HT1080 (cell line): ENCODE data around the gene TTC4. TPM values are rescaled to one million over a fixed set of nuclear protein-coding genes. Genes with fewer than 3 reads are reported as not detected.

Experiments used
- DNase-seq: peaks from one replicate; pipeline ENCODE4 v3.0.0-alpha.2; 2015; ENCODE audit warnings: low read depth
- total RNA-seq: library from RNA; depleted of rRNA; stranded (reverse); fragments of >200 nt; shearing (Covaris generic); gene quantifications from 2 replicates; pipeline ENCODE4 v1.2.3, GENCODE V29; 2014; rRNA removed

Gene TTC4
- total RNA-seq, 1 experiment from 2014 or later = 37.9 TPM

DNA sequence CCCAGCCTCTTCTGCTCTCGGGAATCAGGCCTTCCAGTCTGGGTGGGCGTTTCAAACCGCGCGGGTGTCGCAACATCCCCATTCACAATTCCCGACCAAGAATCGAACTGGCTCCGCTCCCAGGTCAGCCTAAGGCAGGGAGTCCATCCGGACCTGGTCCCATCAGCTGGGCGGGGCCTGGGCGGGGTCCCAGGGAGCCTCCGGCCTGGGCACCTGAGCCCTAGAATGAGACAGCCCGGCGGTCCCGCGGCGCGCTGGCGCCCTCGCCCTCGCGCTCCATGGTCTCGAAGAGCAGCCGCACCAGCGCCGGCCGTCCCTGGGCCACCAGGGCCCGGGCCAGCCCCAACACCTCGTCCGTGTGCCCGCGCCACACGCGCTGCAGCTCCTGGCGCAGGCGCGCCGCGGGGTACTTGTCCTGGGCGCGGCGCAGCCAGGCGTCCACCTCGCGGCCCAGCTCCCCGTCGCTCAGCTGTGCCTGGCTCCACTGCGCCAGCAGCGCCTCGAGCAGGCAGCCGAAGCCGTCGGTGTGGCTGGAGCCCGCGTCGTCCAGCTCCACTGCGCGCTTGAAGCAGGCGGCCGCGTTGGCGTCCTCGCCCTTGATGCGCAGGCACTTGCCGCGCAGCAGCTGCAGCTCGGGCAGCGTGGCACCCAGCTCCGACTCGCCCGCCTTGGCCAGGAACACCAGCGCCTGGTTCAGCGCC lies 65.5 kb downstream of the TTC4 start:
- no peak for DNase-seq

- no peak for DNase-seq
Measured at GRCh38 chr1:54782156-54782555, 66.5 kb downstream of the TTC4 start.

GRCh38 chr1:54782588-54782987 lies 66.9 kb downstream of the TTC4 start:
- no peak for DNase-seq

DNA sequence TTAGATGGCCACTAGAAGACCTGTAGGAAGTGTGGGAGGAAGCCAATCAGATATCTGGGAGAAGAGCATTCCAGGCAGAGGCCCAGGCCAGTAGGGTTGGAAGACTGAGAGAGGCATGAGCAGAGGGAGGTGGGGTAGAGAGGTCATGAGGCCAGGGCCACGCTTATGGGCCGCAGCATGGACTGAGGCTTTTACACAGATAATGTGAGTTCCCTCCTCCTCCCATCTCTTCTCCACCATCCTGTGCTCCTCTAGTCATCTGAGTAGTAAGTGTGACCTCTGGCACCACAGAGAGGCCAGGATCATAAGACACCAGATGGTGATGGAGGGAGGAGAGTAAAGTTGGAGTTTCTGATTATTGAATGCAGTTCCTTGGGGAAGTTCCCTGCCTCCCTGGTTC lies 68.4 kb downstream of the TTC4 start:
- DNase-seq = no peak

- DNase-seq = no peak
Measured at GRCh38 chr1:54786778-54787177, 71.1 kb downstream of the TTC4 start.

DNA sequence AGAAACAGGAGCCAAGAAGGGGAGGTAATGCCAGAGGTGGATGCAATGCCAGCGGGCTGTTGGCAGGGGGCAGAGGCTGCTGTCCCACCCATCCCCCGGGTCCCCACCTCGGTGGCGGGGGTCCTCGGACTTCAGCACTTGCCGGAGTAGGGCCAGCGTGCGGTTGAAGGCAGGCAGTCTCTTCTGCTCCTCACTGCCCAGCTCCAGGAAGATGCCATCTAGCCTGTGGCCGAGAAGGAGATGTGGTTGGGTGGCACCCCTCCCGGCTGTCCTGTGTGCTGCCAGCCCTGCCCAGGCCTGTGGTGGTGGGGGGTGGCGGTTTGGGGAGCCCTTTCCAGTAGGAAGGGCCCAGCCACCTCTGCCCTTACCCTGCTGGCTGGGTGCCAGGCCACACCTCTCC lies 71.9 kb downstream of the TTC4 start:
- no peak for DNase-seq

DNA sequence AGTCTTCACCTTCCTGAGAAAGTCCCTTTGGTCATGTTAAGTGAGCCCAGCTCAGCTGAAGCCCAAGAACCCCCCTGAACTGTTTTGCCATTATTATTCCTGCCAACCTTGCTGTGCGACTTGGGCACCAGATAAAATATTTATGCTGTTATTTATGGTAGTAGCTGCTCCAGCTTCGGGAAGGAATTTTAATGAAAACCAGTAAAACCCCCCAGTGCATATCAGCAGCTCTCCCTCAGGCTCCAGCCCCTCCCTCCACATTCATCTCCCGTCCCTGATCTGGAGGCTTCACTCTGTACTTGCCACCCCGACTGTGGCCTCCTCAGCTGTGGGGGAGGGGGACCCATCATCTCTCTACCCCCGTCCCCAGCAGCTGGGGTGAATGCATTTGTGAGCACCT lies 72.8 kb downstream of the TTC4 start:
- no peak for DNase-seq

DNA sequence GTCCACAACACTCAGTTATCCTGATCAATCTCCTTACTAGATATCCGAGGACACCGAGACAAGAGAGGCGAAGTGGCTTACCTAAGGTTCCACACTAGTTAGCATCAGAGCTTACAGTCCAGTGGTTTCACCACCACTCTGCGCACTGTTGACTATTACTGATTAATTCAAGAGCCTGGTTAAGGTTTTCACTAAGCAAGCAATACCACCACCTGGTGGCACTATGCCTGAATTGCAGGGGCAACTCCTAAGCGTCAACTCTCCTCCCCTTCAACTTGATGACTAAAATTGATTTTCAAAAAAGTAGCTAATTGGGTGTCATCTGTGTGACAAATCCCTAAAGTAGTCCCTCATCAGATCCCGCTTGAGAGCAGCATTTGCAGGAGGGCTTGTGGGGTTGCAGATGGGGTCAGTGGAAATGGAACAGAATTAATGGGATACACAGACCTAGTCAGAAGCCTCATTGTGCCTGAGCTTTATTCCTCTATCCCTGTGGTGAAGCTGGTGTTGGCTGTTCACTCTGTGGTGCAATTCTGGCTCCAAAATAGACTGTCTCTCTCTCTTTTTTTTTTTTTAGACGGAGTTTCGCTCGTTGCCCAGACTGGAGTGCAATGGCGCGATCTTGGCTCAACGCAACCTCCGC lies 76.3 kb downstream of the TTC4 start:
- DNase-seq = peak; percentile 53

Other genes with a start within 250 kb of the TTC4 start
- 1.9 and 2.0 TPM in 2 replicates for gene ACOT11, start 167.6 kb upstream of the TTC4 start, total RNA-seq
- not detected in 2 replicates for gene FAM151A, start 92.3 kb upstream of the TTC4 start, total RNA-seq
- gene MROH7, start 74.1 kb upstream of the TTC4 start, total RNA-seq = not detected in 2 replicates
- gene PARS2, start 48.7 kb downstream of the TTC4 start, total RNA-seq = 7.6 and 8.6 TPM in 2 replicates
- not detected in 2 replicates for gene TTC22, start 85.5 kb downstream of the TTC4 start, total RNA-seq
- gene DHCR24, start 171.3 kb downstream of the TTC4 start, total RNA-seq = 180 and 213 TPM in 2 replicates